HepG2 (cell line): ENCODE data around the gene RDH14. TPM values are rescaled to one million over a fixed set of nuclear protein-coding genes. Genes with fewer than 3 reads are reported as not detected.

Experiments
- MAFF ChIP-seq: IDR thresholded peaks from 2 replicates; pipeline ENCODE4 v1.6.1; 2011; ENCODE audit warnings: low read depth, low read length, improper control_type of control experiment
- PPARG ChIP-seq: conservative IDR thresholded peaks from 2 replicates; pipeline ENCODE4 v1.6.1; 2016; ENCODE audit warnings: missing biosample characterization, missing genetic modification reagents
- SMAD9 ChIP-seq: sonication (generic); formaldehyde crosslinking; IDR thresholded peaks from 2 replicates; pipeline ENCODE4 v1.5.1; 2020; ENCODE audit warnings: mild to moderate bottlenecking, missing genetic modification reagents
- SUZ12 ChIP-seq: fragments of 150-350 bp; IDR thresholded peaks from 2 replicates; pipeline ENCODE4 v1.6.1; 2014; ENCODE audit warnings: low read depth, low read length
- TAF15 ChIP-seq: fragments of 200-400 bp; formaldehyde crosslinking; IDR thresholded peaks from one replicate; pipeline ENCODE4 v1.6.1; 2018; ENCODE audit warnings: mild to moderate bottlenecking, low read depth, low read length; ENCODE audit not compliant: poor library complexity, severe bottlenecking
- TARDBP ChIP-seq: sonication (generic); formaldehyde crosslinking; IDR thresholded peaks from 2 replicates; pipeline ENCODE4 v1.8.0; 2022; ENCODE audit warnings: mild to moderate bottlenecking, missing genetic modification reagents
- XRCC5 ChIP-seq: fragments of 200-400 bp; formaldehyde crosslinking; optimal IDR thresholded peaks from 2 replicates; pipeline ENCODE3; 2017; ENCODE audit warnings: mild to moderate bottlenecking, low read length
- ZNF326 ChIP-seq: sonication (generic); formaldehyde crosslinking; IDR thresholded peaks from 2 replicates; pipeline ENCODE4 v1.4.0; 2020; ENCODE audit warnings: missing genetic modification reagents, borderline replicate concordance
- ZNF570 ChIP-seq: sonication (generic); formaldehyde crosslinking; IDR thresholded peaks from 2 replicates; pipeline ENCODE4 v1.4.0; 2020; ENCODE audit warnings: mild to moderate bottlenecking, missing genetic modification reagents, borderline replicate concordance
- ZNF615 ChIP-seq: sonication (generic); formaldehyde crosslinking; IDR thresholded peaks from 2 replicates; pipeline ENCODE4 v1.5.0; 2020; ENCODE audit warnings: mild to moderate bottlenecking, missing genetic modification reagents, borderline replicate concordance
- ZNF788 ChIP-seq: sonication (generic); formaldehyde crosslinking; IDR thresholded peaks from 2 replicates; pipeline ENCODE4 v1.5.0; 2020; ENCODE audit warnings: mild to moderate bottlenecking, missing genetic modification reagents, borderline replicate concordance
- ZSCAN31 ChIP-seq: sonication (generic); formaldehyde crosslinking; IDR thresholded peaks from 2 replicates; pipeline ENCODE4 v1.5.0; 2020; ENCODE audit warnings: low read depth, mild to moderate bottlenecking, missing genetic modification reagents
- polyA plus RNA-seq, 8 experiments: library from polyadenylated mRNA; depleted of rRNA in 3 of 8; stranded (reverse) in 7 of 8; unstranded in 1 of 8; fragments of >200 nt; fragmentation: Illumina TruSeq in 4 of 8; extraction: Trizol in 4 of 8; gene quantifications; 2 replicates each; pipeline versions ENCODE4 v1.2.1 to v1.2.3, GENCODE V29; 2011 to 2016; ENCODE audit warnings: low read depth in 4 of 8, missing spikeins in 1 of 8, mixed read lengths in 1 of 8; ENCODE audit not compliant: insufficient read depth in 1 of 8
- total RNA-seq, 5 experiments: library from RNA; depleted of rRNA; stranded (reverse); fragments of >200 nt; fragmentation: Illumina TruSeq; extraction: Trizol; gene quantifications; 2 replicates each; pipeline ENCODE4 v1.2.3, GENCODE V29; 2016; ENCODE audit warnings: low read depth in 1 of 5
- TF ChIP-seq, protein P1 (sequence below): sonication (generic); formaldehyde crosslinking; IDR thresholded peaks from 2 replicates; pipeline ENCODE4 v1.4.0; 2020; ENCODE audit warnings: mild to moderate bottlenecking, missing genetic modification reagents
- TF ChIP-seq, protein P2 (sequence below): sonication (generic); formaldehyde crosslinking; IDR thresholded peaks from 2 replicates; pipeline ENCODE4 v1.5.0; 2020; ENCODE audit warnings: mild to moderate bottlenecking, missing genetic modification reagents
- TF ChIP-seq, protein P3 (sequence below): sonication (generic); formaldehyde crosslinking; IDR thresholded peaks from 2 replicates; pipeline ENCODE4 v1.4.0; 2020; ENCODE audit warnings: low read depth, mild to moderate bottlenecking, missing genetic modification reagents
- TF ChIP-seq, protein P4 (sequence below): sonication (generic); formaldehyde crosslinking; IDR thresholded peaks from 2 replicates; pipeline ENCODE4 v1.8.0; 2022; ENCODE audit warnings: missing genetic modification reagents, low read depth, mild to moderate bottlenecking, borderline replicate concordance

Gene RDH14
- total and polyA plus RNA-seq, 2 of the 13 experiments (the other 11 are each of a cell fraction or from before 2014, with no cell fraction given) = 27.4 to 39.9 TPM

DNA sequence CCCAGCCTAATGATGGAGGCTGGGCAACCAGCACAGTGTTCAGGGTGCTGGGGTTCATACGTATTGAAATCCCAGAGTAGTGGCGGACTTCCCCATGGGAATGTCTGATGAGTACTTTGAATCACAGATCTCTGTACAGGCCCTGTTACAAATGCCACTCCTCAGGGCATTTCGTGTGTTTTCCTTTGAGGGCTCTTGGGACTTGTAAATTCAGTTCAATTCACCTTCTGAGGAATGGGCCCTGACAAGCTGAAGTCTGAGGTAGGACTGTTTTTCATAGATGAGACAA, 288 bp upstream of the RDH14 start (continued):
- TF ChIP-seq, protein P1, sequence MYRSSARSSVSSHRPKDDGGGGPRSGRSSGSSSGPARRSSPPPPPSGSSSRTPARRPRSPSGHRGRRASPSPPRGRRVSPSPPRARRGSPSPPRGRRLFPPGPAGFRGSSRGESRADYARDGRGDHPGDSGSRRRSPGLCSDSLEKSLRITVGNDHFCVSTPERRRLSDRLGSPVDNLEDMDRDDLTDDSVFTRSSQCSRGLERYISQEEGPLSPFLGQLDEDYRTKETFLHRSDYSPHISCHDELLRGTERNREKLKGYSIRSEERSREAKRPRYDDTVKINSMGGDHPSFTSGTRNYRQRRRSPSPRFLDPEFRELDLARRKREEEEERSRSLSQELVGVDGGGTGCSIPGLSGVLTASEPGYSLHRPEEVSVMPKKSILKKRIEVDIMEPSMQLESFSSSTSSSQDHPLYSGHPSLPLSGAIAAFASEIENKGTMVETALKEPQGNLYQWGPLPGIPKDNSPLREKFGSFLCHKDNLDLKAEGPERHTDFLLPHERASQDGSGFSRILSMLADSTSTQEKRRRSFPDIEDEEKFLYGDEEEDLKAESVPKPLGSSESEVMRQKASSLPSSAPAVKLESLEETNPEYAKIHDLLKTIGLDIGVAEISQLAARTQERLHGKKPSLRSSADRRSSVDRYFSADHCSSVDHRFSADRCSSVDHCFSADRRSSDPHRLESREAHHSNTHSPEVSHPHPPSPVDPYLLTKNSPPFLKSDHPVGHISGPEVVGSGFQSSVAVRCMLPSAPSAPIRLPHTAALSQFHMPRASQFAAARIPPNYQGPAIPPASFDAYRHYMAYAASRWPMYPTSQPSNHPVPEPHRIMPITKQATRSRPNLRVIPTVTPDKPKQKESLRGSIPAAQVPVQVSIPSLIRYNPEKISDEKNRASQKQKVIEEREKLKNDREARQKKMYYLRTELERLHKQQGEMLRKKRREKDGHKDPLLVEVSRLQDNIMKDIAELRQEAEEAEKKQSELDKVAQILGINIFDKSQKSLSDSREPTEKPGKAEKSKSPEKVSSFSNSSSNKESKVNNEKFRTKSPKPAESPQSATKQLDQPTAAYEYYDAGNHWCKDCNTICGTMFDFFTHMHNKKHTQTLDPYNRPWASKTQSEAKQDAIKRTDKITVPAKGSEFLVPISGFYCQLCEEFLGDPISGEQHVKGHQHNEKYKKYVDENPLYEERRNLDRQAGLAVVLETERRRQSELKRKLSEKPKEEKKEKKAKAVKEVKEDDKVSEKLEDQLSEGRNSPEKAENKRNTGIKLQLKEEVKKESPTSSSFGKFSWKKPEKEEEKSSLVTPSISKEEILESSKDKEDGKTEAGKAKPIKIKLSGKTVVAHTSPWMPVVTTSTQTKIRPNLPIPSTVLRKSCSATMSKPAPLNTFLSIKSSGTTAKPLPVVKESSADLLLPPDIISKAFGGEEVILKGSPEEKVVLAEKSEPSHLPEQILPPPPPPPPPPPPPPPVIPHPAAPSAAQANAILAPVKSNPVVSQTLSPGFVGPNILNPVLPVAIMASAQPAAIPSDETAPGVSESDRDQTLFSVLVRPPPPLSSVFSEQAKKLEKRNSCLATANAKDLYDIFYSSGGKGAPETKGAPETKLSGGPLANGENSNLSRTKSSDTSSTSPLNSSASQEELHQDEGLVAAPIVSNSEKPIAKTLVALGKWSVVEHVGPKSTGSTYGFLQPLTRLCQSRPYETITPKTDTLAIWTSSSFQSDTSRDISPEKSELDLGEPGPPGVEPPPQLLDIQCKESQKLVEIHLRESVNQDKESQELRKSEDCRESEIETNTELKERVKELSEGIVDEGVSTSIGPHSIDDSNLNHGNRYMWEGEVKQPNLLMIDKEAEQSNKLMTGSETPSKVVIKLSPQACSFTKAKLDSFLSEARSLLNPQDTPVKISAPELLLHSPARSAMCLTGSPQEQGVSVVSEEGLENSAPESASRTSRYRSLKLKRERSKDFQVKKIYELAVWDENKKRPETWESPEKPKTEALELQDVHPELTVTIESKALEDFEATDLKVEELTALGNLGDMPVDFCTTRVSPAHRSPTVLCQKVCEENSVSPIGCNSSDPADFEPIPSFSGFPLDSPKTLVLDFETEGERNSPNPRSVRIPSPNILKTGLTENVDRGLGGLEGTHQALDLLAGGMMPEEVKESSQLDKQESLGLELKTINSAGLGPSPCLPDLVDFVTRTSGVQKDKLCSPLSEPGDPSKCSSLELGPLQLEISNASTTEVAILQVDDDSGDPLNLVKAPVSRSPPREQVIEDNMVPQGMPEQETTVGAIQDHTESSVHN (CRISPR knock-in tag) = no peak
- TF ChIP-seq, protein P2, sequence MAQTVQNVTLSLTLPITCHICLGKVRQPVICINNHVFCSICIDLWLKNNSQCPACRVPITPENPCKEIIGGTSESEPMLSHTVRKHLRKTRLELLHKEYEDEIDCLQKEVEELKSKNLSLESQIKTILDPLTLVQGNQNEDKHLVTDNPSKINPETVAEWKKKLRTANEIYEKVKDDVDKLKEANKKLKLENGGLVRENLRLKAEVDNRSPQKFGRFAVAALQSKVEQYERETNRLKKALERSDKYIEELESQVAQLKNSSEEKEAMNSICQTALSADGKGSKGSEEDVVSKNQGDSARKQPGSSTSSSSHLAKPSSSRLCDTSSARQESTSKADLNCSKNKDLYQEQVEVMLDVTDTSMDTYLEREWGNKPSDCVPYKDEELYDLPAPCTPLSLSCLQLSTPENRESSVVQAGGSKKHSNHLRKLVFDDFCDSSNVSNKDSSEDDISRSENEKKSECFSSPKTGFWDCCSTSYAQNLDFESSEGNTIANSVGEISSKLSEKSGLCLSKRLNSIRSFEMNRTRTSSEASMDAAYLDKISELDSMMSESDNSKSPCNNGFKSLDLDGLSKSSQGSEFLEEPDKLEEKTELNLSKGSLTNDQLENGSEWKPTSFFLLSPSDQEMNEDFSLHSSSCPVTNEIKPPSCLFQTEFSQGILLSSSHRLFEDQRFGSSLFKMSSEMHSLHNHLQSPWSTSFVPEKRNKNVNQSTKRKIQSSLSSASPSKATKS (CRISPR knock-in tag) = no peak
- TF ChIP-seq ZNF326 (CRISPR knock-in tag) (no peak), MAFF (no peak), ZNF570 (CRISPR knock-in tag) (no peak), PPARG (CRISPR knock-in tag) (0 out of 2 replicates have a peak, but pooled peaks have one; percentile 4), TAF15 (no peak), TARDBP (CRISPR knock-in tag) (no peak), SUZ12 (no peak), ZNF788 (CRISPR knock-in tag) (no peak), ZSCAN31 (no peak), ZNF615 (CRISPR knock-in tag) (no peak), SMAD9 (CRISPR knock-in tag) (no peak), XRCC5 (no peak)
- TF ChIP-seq, protein P3, sequence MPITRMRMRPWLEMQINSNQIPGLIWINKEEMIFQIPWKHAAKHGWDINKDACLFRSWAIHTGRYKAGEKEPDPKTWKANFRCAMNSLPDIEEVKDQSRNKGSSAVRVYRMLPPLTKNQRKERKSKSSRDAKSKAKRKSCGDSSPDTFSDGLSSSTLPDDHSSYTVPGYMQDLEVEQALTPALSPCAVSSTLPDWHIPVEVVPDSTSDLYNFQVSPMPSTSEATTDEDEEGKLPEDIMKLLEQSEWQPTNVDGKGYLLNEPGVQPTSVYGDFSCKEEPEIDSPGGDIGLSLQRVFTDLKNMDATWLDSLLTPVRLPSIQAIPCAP (CRISPR knock-in tag) = no peak
- TF ChIP-seq, protein P4, sequence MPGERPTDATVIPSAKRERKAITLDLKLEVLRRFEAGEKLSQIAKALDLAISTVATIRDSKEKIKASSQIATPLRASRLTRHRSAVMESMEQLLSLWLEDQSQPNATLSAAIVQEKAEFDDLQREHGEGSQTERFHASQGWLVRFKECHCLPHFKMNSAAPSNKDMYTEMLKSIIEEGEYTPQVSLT = no peak
